HUES6 (cell line): ENCODE results near the gene RFX1.
A peak's percentile ranks its signal among the peaks of the same experiment; 100 is the strongest.
"Not testable (repeated sequence)": the region's sequence is repeated elsewhere in the genome, so short reads cannot be mapped to it uniquely, and the experiment has no call there.

Experiments used
- H3K27ac ChIP-seq: 2 replicates; pipeline ENCODE4 v1.7.0; 2013; ENCODE audit warnings: low read depth, mild to moderate bottlenecking, low read length, inconsistent platforms
- H3K27me3 ChIP-seq: 2 replicates; pipeline ENCODE4 v1.6.1; 2013; ENCODE audit warnings: low read length; ENCODE audit not compliant: control insufficient read depth, insufficient read depth
- H3K36me3 ChIP-seq: 2 replicates; pipeline ENCODE4 v1.6.1; 2013; ENCODE audit warnings: low read length; ENCODE audit not compliant: control insufficient read depth, insufficient read depth
- H3K4me1 ChIP-seq: 2 replicates; pipeline ENCODE4 v1.6.1; 2013; ENCODE audit warnings: low read length; ENCODE audit not compliant: control insufficient read depth, insufficient read depth
- H3K4me3 ChIP-seq: 2 replicates; pipeline ENCODE4 v1.5.1; 2013; ENCODE audit warnings: low read depth, low read length
- H3K9ac ChIP-seq: one replicate; pipeline ENCODE4 v1.6.1; 2013; ENCODE audit warnings: mild to moderate bottlenecking, low read length
- H3K9me3 ChIP-seq: 2 replicates; pipeline ENCODE4 v1.6.1; 2013; ENCODE audit warnings: low read depth, low read length; ENCODE audit not compliant: control insufficient read depth, insufficient read depth

Gene RFX1

DNA sequence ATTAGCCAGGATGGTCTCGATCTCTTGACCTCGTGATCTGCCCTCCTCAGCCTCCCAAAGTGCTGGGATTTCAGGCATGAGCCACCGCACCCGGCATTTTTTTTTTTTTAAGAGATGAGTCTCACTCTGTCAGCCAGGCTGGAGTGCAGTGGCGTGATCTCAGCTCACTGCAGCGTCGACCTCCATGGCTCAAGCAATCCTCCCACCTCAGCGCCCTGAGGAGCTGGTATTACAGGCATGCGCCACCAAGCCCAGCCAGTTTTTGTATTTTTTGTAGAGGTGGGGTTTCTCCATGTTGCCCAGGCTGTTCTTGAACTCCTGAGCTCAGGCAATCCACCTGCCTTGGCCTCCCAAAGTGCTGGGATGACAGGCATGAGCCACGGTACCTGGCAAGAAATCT lies 41.7 kb upstream of the RFX1 start:
- H3K36me3 ChIP-seq, H3K9ac ChIP-seq: not testable (repeated sequence)

DNA sequence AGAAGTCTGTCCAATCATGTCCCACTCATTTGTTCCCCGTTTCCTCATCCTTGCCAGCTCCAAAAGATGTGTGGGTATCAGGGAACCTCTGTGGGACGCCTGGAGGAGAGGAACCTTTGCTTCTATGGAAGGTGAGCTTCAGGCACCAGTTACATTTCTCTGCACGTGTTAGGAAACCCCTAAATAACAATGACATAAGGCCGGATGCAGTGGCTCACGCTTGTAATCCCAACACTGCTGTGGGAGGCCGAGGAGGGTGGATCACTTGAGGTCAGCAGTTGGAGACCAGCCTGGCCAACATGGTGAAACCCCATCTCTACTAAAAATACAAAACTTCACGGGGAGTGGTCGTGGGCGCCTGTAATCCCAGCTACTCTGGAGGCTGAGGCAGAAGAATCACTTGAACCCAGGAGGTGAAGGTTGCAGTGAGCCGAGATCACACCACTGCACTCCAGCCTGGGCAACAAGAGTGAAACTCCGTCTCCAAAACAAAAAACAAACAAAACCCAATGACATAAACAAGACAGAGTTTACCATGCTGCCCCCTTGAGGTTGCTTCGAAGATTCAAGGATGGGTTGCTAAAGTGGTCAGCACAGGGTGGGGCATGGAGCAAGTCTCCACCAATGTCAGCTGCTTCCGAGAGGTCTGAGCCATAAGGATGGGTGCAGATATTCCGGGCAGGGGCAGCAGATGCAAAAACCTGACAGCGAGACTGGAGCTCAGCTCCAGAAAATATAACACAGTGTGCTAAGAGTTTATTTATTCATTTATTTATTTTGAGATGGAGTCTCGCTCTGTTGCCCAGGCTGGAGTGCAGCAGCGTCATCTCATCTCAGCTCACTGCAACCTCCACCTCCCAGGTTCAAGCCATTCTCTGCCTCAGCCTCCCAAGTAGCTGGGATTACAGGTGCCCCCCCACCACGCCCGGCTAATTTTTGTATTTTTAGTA lies 36.8 kb upstream of the RFX1 start:
- H3K4me3 ChIP-seq, H3K36me3 ChIP-seq, H3K4me1 ChIP-seq, H3K27me3 ChIP-seq, H3K9ac ChIP-seq, H3K9me3 ChIP-seq: not testable (repeated sequence)
- peak overlapping the region; percentile 39; the same call in 1 of the 2 replicates for H3K27ac ChIP-seq

More for the DNA sequence above, 41.7 kb upstream of the RFX1 start:
- H3K4me3 ChIP-seq, H3K4me1 ChIP-seq, H3K9me3 ChIP-seq, H3K27me3 ChIP-seq, H3K27ac ChIP-seq: not testable (repeated sequence)

DNA sequence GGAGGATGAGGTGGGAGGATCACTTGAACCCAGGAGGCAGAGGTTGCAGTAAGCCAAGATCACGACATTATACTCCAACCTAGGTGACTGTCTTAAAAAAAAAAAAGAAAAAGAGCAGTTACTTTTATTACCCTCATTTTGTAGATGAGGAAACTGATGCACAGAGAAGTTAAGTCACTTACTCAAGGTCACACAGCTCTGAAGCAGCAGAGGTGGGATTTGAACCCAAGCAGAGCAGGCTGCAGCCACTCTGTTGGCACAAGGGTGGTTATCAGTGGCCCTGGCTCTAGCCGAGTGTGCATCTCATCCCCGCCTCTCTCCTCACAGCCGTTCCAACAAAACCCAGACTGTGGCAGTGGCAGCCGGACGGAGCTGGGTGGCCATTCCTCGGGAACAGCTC lies 33.1 kb upstream of the RFX1 start:
- Histone ChIP-seq H3K9me3 (no peaks in the 10 kb centered on the region), H3K4me3 (no peak overlapping the region), H3K36me3 (no peaks in the 10 kb centered on the region), H3K9ac (no peak overlapping the region), H3K27ac (no peak overlapping the region), H3K4me1 (peaks cover 5% of the 10 kb centered on the region; the same call in 1 of the 2 replicates), H3K27me3 (no peaks in the 10 kb centered on the region)

DNA sequence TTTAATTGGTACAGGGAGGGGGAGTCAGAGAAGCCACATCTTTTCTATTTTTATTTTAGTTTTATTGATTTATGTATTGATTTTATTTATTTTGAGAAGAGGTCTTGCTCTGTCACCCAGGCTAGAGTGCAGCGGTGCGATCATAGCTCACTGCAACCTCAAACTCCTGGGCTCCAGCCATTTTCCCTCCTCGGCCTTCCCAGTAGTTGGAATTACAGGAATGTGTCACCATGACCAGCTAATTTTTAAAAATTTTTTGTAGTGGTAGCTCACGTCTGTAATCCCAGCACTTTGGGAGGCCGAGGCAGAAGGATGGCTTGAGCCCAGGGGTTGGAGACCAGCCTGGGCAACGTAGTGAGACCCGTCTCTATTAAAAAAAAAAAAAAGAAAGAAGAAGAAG lies 29.6 kb upstream of the RFX1 start:
- no peak overlapping the region for H3K9ac ChIP-seq

DNA sequence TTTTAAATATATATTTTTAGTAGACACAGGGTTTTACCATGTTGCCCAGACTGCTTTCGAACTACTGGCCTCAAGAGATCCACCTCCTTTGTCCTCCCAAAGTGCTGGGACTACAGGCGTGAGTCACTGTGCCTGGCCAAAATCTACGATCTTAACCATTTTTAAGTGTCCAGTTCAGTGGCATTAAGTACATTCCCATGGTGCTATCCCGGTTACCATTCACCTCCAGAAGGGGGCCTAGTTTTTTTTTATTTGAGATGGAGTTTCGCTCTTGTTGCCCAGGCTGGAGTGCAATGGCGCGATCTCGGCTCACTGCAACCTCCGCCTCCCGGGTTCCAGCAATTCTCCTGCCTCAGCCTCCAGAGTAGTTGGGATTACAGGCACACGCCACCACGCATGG lies 29.0 kb upstream of the RFX1 start:
- not testable (repeated sequence) for H3K27ac ChIP-seq, H3K36me3 ChIP-seq, H3K4me1 ChIP-seq, H3K9ac ChIP-seq, H3K9me3 ChIP-seq, H3K4me3 ChIP-seq
- peaks cover 13% of the 10 kb centered on the region for H3K27me3 ChIP-seq

More for the DNA sequence above, 29.6 kb upstream of the RFX1 start:
- no peaks in the 10 kb centered on the region for H3K9me3 ChIP-seq
- no peak overlapping the region for H3K27ac ChIP-seq
- no peaks in the 10 kb centered on the region for H3K36me3 ChIP-seq
- H3K4me1 ChIP-seq: no peaks in the 10 kb centered on the region
- peaks cover 9% of the 10 kb centered on the region for H3K27me3 ChIP-seq
- H3K4me3 ChIP-seq: no peak overlapping the region

DNA sequence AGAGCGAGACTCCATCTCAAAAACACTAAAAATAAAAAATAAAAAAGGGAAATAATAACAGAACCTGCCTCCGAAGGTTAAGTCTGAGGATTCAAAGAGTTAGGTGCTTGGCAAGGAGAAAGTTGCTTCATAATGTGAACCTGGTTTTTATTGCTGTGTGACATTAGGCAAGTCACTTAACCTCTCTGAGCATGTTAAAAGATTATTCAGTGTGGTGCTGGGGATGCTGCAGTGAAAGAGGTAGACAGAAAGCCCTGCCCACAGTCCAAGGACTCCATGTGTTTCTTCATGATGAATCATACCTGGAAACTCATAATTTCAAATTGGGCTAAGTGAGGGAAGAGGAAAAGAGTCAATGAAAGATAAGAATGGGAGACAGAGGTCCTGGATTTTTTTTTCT lies 27.8 kb upstream of the RFX1 start:
- Histone ChIP-seq H3K27ac (no peak overlapping the region), H3K9ac (no peak overlapping the region), H3K4me3 (no peak overlapping the region), H3K9me3 (no peaks in the 10 kb centered on the region), H3K27me3 (peaks cover 13% of the 10 kb centered on the region), H3K4me1 (no peaks in the 10 kb centered on the region), H3K36me3 (no peaks in the 10 kb centered on the region)

DNA sequence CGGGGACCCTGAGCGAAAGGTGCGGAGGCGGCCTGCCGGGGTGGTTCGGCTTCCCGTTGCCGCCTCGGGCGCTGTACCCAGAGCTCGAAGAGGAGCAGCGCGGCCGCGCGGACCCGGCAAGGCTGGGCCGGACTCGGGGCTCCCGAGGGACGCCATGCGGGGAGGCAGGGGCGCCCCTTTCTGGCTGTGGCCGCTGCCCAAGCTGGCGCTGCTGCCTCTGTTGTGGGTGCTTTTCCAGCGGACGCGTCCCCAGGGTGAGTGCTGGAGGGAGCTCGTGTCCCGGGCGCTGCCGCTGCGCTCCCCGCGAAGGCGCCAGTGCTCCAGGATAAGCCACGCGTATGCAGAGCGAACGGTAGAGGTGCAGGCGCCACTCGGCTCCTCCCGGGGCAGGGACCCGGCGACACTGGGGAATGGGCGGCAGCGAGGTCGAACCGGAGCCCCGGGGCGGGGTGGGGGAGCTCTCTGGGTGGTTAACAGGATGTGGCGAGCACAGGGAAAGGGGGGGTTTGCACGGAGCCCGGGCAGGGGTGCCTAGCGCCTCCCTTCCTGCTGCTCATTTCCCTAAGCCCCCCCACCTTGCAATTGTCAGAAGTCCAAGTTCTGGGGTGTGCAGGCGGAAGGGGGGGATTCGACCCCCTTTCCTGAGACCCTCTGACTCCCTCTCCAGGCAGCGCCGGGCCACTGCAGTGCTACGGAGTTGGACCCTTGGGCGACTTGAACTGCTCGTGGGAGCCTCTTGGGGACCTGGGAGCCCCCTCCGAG lies 25.8 kb upstream of the RFX1 start, which contains the start of gene IL27RA:
IL27RA (plus strand) TSS at position 44 of the 762 bp plus-strand sequence; CDS start at position 155, 111 bp downstream.
- Histone ChIP-seq H3K4me3 (peak within 1 kb of the TSS; percentile 78), H3K36me3 (no peaks in the 10 kb centered on the region), H3K27me3 (peaks cover 13% of the 10 kb centered on the region), H3K9me3 (no peaks in the 10 kb centered on the region), H3K27ac (no peak within 1 kb of the TSS), H3K9ac (peak within 1 kb of the TSS; percentile 58), H3K4me1 (no peaks in the 10 kb centered on the region)

DNA sequence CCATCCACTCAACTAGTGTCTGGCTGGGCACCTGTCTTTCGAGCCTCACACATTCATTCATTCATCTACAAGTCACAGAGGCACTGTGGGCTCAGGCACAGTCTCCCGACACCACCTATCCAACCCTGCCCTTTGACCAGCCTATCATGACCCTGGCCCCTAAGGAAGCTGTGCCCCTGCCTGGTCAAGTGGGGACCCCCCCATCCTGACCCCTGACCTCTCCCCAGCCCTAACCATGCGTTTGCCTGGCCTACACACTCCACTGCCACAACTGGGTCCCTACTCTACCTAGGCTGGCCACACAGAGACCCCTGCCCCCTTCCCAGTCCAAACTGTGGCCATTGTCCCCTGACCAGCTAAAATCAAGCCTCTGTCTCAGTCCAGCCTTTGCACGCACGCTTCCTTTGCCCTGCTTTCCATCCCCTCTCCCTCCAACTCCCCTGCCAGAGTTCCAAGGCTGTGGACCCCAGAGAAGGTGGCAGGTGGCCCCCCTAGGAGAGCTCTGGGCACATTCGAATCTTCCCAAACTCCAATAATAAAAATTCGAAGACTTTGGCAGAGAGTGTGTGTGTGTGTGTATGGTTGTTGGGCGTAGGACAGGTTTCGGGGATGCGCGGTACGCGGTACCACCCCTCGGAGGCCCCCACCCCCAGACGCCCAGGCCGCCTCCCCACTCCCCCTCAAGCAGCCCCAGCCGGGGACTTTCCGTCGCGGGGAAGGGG lies 25.0 kb upstream of the RFX1 start:
- Histone ChIP-seq H3K27ac (no peak overlapping the region), H3K9me3 (no peaks in the 10 kb centered on the region), H3K36me3 (no peaks in the 10 kb centered on the region), H3K9ac (no peak overlapping the region), H3K4me3 (peak overlapping the region; percentile 78), H3K27me3 (peaks cover 13% of the 10 kb centered on the region), H3K4me1 (no peaks in the 10 kb centered on the region)

DNA sequence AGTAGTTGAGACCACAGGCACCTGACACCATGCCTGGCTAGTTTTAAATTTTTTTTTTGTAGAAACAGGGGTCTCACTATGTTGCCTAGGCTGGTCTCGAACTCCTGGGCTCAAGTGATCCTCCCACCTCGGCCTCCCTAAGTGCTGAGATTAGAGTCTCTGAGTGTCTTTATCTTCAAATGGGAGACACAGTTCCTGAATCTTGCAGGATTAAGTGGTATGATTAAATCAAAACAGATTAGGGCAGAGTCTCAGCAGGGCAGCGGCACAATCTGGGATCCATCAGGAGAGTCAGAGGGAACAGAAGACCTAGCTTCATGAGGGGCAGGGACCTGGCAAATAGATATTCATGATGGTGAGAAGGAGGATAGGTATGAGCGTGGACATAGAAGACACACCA lies 22.8 kb upstream of the RFX1 start:
- H3K4me1 ChIP-seq: no peaks in the 10 kb centered on the region
- H3K9me3 ChIP-seq: no peaks in the 10 kb centered on the region
- H3K27ac ChIP-seq: no peak overlapping the region
- H3K36me3 ChIP-seq: no peaks in the 10 kb centered on the region
- H3K27me3 ChIP-seq: peaks cover 13% of the 10 kb centered on the region
- H3K9ac ChIP-seq: no peak overlapping the region
- no peak overlapping the region for H3K4me3 ChIP-seq

DNA sequence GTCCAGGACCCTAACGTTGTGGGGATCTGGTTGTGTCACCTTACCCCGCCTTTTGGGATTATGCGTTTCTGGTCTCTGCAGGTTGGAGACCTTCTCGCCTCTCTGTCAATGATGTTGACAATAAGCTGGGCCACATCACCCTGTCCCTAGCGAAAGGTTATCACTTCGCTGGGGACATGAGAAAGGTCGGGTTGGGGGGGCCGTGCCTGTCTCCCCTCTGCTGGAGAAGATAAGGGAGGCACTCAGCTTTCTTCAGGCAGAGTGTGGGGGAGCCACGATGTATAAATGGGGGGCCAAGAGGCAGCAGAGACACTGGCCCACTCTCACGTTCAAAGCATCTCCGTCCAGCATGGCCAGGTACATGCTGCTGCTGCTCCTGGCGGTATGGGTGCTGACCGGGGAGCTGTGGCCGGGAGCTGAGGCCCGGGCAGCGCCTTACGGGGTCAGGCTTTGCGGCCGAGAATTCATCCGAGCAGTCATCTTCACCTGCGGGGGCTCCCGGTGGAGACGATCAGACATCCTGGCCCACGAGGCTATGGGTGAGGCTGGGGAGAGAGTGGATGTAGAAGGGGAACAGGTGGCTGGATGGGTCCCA lies 21.8 kb upstream of the RFX1 start, which contains the start of gene RLN3:
RLN3 (plus strand) TSS at position 293 of the 595 bp plus-strand sequence; CDS start at position 350, 57 bp downstream.
- Histone ChIP-seq H3K36me3 (no peaks in the 10 kb centered on the region), H3K27me3 (peaks cover 13% of the 10 kb centered on the region), H3K4me1 (peaks cover 3% of the 10 kb centered on the region; the same call in 1 of the 2 replicates), H3K9ac (no peak within 1 kb of the TSS), H3K9me3 (no peaks in the 10 kb centered on the region), H3K4me3 (no peak within 1 kb of the TSS), H3K27ac (no peak within 1 kb of the TSS)
